GM12878 (cell line): ENCODE data around the gene H2BK1. TPM values are rescaled to one million over a fixed set of nuclear protein-coding genes. Genes with fewer than 3 reads are reported as not detected.

Experiments
- ATAC-seq: fragments of 200-7000 bp; cut with Tn5 transposase; 3 replicates; pipeline ENCODE4 v1.9.1; 2020; ENCODE audit warnings: mild to moderate bottlenecking, moderate library complexity
- BruUV-seq: library from RNA; stranded (reverse); fragments of 400-500 nt; replicated peaks from 2 replicates; lab custom pipeline; 2021; lab: Mats Ljungman, UMichigan
- CTCF ChIA-PET: fragments of 300-600 bp; sonication (Branson Sonifier 250); formaldehyde crosslinking; extraction: SDS; loops from one replicate; lab custom pipeline; 2021; ENCODE audit warnings: inconsistent platforms; lab: Yijun Ruan, JAX
- POLR2A ChIA-PET: fragments of 350-600 bp; formaldehyde crosslinking; extraction: SDS; loops from one replicate; lab custom pipeline; 2021; ENCODE audit warnings: inconsistent platforms; lab: Charles Lee
- RAD21 ChIA-PET: fragments of 300-600 bp; sonication (Branson Sonifier 250); formaldehyde crosslinking; loops from one replicate; lab custom pipeline; 2023; ENCODE audit warnings: antibody characterized with exemption; ENCODE audit not compliant: unreplicated experiment; lab: Charles Lee
- SMC1A ChIA-PET: fragments of 300-600 bp; sonication (Branson Sonifier 250); formaldehyde crosslinking; loops from one replicate; lab custom pipeline; 2023; ENCODE audit not compliant: unreplicated experiment, uncharacterized antibody; lab: Charles Lee
- DNase-seq: peaks from one replicate; pipeline ENCODE4 v3.0.0-alpha.2; 2011; ENCODE audit warnings: low read depth, low spot score
- FAIRE-seq: peaks from 3 replicates; lab custom pipeline; 2011; peaks lifted over from hg19 to GRCh38; lab: Jason Lieb, UNC
- H2AFZ ChIP-seq: 2 replicates; pipeline ENCODE4 v1.6.0; 2011; ENCODE audit warnings: low read depth, low read length, control low read depth; ENCODE audit not compliant: control insufficient read depth
- H3K27ac ChIP-seq: 2 replicates; pipeline ENCODE4 v1.5.1; 2011; ENCODE audit warnings: control low read depth; ENCODE audit not compliant: control insufficient read depth, insufficient read depth
- H3K27me3 ChIP-seq, 2 experiments: replicated peaks in 1 of 2; 2 replicates each; pipeline versions ENCODE4 v1.6.0 to v1.6.1; 2011; ENCODE audit warnings: low read length in 1 of 2; ENCODE audit not compliant: control insufficient read depth in 2 of 2, insufficient read depth in 2 of 2
- H3K36me3 ChIP-seq, 2 experiments: 2 replicates each; pipeline ENCODE4 v1.5.1; 2011; ENCODE audit warnings: low read length in 1 of 2; ENCODE audit not compliant: control insufficient read depth in 2 of 2, insufficient read depth in 2 of 2
- H3K4me1 ChIP-seq: 2 replicates; pipeline ENCODE4 v1.6.1; 2011; ENCODE audit warnings: mild to moderate bottlenecking, low read length, moderate library complexity, mixed read lengths; ENCODE audit not compliant: control insufficient read depth, insufficient read depth
- H3K4me2 ChIP-seq: 2 replicates; pipeline ENCODE4 v1.6.0; 2011; ENCODE audit warnings: control low read depth; ENCODE audit not compliant: control insufficient read depth, insufficient read depth
- H3K4me3 ChIP-seq: fragments of 200-600 bp; sonication (generic); 2 replicates; pipeline ENCODE4 v1.5.1; 2016
- H3K79me2 ChIP-seq: 2 replicates; pipeline ENCODE4 v1.6.0; 2011; ENCODE audit warnings: low read length; ENCODE audit not compliant: control insufficient read depth, insufficient read depth
- H3K9ac ChIP-seq: 2 replicates; pipeline ENCODE4 v1.8.0; 2011; ENCODE audit warnings: low read length, control low read depth, mixed read lengths; ENCODE audit not compliant: control insufficient read depth, insufficient read depth
- H3K9me3 ChIP-seq: replicated peaks from 3 replicates; pipeline ENCODE4 v1.5.1; 2011; ENCODE audit warnings: mild to moderate bottlenecking, low read length; ENCODE audit not compliant: control insufficient read depth, insufficient read depth
- H4K20me1 ChIP-seq: 2 replicates; pipeline ENCODE4 v1.6.0; 2011; ENCODE audit not compliant: control insufficient read depth, insufficient read depth
- BHLHE40 ChIP-seq, 2 experiments: fragments of 450-650 bp in 1 of 2; IDR thresholded peaks; 2 replicates each; pipeline ENCODE4 v1.6.1; 2011 to 2017; ENCODE audit warnings: low read depth in 2 of 2, borderline replicate concordance in 1 of 2, improper control_type of control experiment in 1 of 2, low read length in 1 of 2, mild to moderate bottlenecking in 1 of 2
- CEBPB ChIP-seq, 2 experiments: fragments of 150-350 bp in 1 of 2; IDR thresholded peaks; 2 replicates each; pipeline ENCODE4 v1.6.1; 2012 to 2014; ENCODE audit warnings: low read depth in 2 of 2, low read length in 2 of 2, borderline replicate concordance in 1 of 2, inconsistent platforms in 1 of 2
- CHD4 ChIP-seq: fragments of 200-600 bp; sonication (generic); IDR thresholded peaks from 2 replicates; pipeline ENCODE4 v1.6.1; 2016; ENCODE audit warnings: mild to moderate bottlenecking
- CREB1 ChIP-seq: IDR thresholded peaks from 2 replicates; pipeline ENCODE4 v1.6.1; 2012; ENCODE audit warnings: low read depth, mild to moderate bottlenecking, inconsistent platforms
- E2F8 ChIP-seq: fragments of 450-650 bp; IDR thresholded peaks from 2 replicates; pipeline ENCODE4 v1.6.1; 2018; ENCODE audit warnings: mild to moderate bottlenecking, low read depth, moderate library complexity; ENCODE audit not compliant: partially characterized antibody
- GABPA ChIP-seq: IDR thresholded peaks from 2 replicates; pipeline ENCODE4 v1.6.1; 2014; ENCODE audit warnings: antibody characterized with exemption, low read depth, mild to moderate bottlenecking, inconsistent platforms
- IKZF1 ChIP-seq: fragments of 450-650 bp; conservative IDR thresholded peaks from 2 replicates; pipeline ENCODE4 v1.6.1; 2017; ENCODE audit warnings: antibody characterized with exemption, mild to moderate bottlenecking
- IKZF2 ChIP-seq, 2 experiments: fragments of 450-650 bp; IDR thresholded peaks; 2 replicates each; pipeline ENCODE4 v1.6.1; 2017; ENCODE audit warnings: mild to moderate bottlenecking in 2 of 2, moderate library complexity in 2 of 2
- IRF5 ChIP-seq: fragments of 450-650 bp; IDR thresholded peaks from 2 replicates; pipeline ENCODE4 v1.6.1; 2017; ENCODE audit warnings: borderline replicate concordance
- JUND ChIP-seq: IDR thresholded peaks from 2 replicates; pipeline ENCODE4 v1.6.1; 2012; ENCODE audit warnings: low read depth, mild to moderate bottlenecking, low read length, improper control_type of control experiment, moderate library complexity
- POLR2AphosphoS5 ChIP-seq: IDR thresholded peaks from 2 replicates; pipeline ENCODE4 v1.6.1; 2011; ENCODE audit warnings: mild to moderate bottlenecking, low read length, inconsistent platforms
- RUNX3 ChIP-seq: IDR thresholded peaks from 2 replicates; pipeline ENCODE4 v1.6.1; 2012; ENCODE audit warnings: low read length, inconsistent platforms
- SIX5 ChIP-seq: IDR thresholded peaks from 2 replicates; pipeline ENCODE4 v1.6.1; 2011; ENCODE audit warnings: mild to moderate bottlenecking, low read depth, low read length, moderate library complexity; ENCODE audit not compliant: severe bottlenecking
- SMAD1 ChIP-seq: fragments of 450-650 bp; IDR thresholded peaks from 2 replicates; pipeline ENCODE4 v1.6.1; 2018; ENCODE audit warnings: mild to moderate bottlenecking, low read depth; ENCODE audit not compliant: partially characterized antibody
- SREBF1 ChIP-seq: IDR thresholded peaks from 2 replicates; pipeline ENCODE4 v1.6.1; 2012; ENCODE audit warnings: mild to moderate bottlenecking, low read length
- SRF ChIP-seq, 2 experiments: IDR thresholded peaks; 2 replicates each; pipeline ENCODE4 v1.6.1; 2011; ENCODE audit warnings: low read depth in 2 of 2, low read length in 2 of 2, mild to moderate bottlenecking in 1 of 2, moderate library complexity in 1 of 2
- WRNIP1 ChIP-seq: IDR thresholded peaks from 2 replicates; pipeline ENCODE4 v1.6.1; 2011; ENCODE audit warnings: low read depth, low read length, improper control_type of control experiment, borderline replicate concordance
- ZNF207 ChIP-seq: fragments of 450-650 bp; IDR thresholded peaks from 2 replicates; pipeline ENCODE4 v1.6.1; 2014; ENCODE audit warnings: antibody characterized with exemption, mild to moderate bottlenecking, borderline replicate concordance
- whole genome bisulfite sequencing: methylation state at CpG from one replicate; pipeline ENCODE4 v1.1.6; 2016; ENCODE audit warnings: low lambda C conversion rate; ENCODE audit not compliant: insufficient replicate concordance, insufficient coverage; ENCODE audit errors: missing lambda C conversion rate; 5-methylcytosine and 5-hydroxymethylcytosine counted together
- in situ Hi-C: fragments of 300-500 bp; cut with MboI; formaldehyde crosslinking; loops from 9 replicates; pipeline ENCODE4 v1.14.3; 2018; ENCODE audit warnings: mixed read lengths
- intact Hi-C: fragments of 100-400 bp; cut with micrococcal nuclease; formaldehyde crosslinking; loops from one replicate; pipeline ENCODE4 v1.14.2; 2022; ENCODE audit not compliant: unreplicated experiment
- polyA plus RNA-seq, 11 experiments: library from polyadenylated mRNA; depleted of rRNA in 4 of 11; unstranded in 6 of 11; stranded (reverse) in 5 of 11; fragments of >200 nt; fragmentation: Nextera tagmentation in 4 of 11; fragmentation: Illumina TruSeq in 1 of 11; extraction: Ambion mirVana in 4 of 11; extraction: Trizol in 1 of 11; gene quantifications; 1 replicate in 1 of 11; 2 replicates in 10 of 11; pipeline versions ENCODE4 v1.2.1 to v1.2.3, GENCODE V29; 2011 to 2016; ENCODE audit warnings: inconsistent platforms in 2 of 11, missing spikeins in 2 of 11, low read depth in 1 of 11
- total RNA-seq, 4 experiments: library from RNA; depleted of rRNA in 3 of 4; stranded (reverse); fragments of >200 nt in 3 of 4; fragmentation: Illumina TruSeq in 1 of 4; extraction: Trizol in 1 of 4; gene quantifications; 2 replicates each; pipeline versions ENCODE4 v1.2.1 to v1.2.3, GENCODE V29; 2013 to 2021

The H2BK1 gene
- total and polyA plus RNA-seq, 10 of the 15 experiments (the other 5 are each of a cell fraction or from before 2014, with no cell fraction given), result 0.54 TPM; not detected in 9

DNA sequence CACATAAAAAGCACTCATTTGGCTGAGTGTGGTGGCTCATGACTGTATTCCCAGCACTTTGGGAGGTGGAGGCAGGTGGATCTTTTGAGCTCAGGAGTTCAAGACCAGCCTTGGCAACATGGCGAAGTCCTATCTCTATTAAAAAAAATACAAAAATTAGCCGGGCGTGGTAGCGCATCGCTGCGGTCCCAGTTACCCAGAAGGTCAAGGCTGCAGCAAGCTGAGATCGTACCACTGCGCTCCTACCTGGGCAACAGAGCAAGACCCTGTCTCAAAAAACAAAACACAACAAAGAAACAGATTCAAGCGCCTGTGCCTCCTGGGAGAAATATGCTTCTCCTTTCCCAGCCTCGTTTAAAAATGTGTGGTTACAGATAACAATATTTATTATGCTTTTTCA, 19.0 kb upstream of the H2BK1 start:
- 77% methylated on average over 10 of the region's 10 CpGs for WGBS
- DNase-seq (no peak), FAIRE-seq (no peak)
- intact Hi-C loops, result loop anchor here (5.0 kb wide), 1 partner anchor 113 kb away; the partner anchor contains the start of gene NUB1
- Histone ChIP-seq H3K9me3 (no peaks in the 10 kb centered on the region), H3K27ac (no peak overlapping the region), H4K20me1 (no peaks in the 10 kb centered on the region), H3K79me2 (peaks cover 39% of the 10 kb centered on the region), H3K36me3 (peaks cover 0 to 7% of the 10 kb centered on the region in 2 experiments; a peak in 2 of 4 replicates)
- POLR2A ChIA-PET, result no interaction called here
- SMC1A ChIA-PET, result no interaction called here
- RAD21 ChIA-PET, result no interaction called here
- TF ChIP-seq SIX5 (no peak), WRNIP1 (no peak), BHLHE40 (IDR thresholded peaks at IDR 0.05; ENCODE audit: borderline replicate concordance in 1 of 2, low read depth in 2 of 2, low read length in 1 of 2) (no peak), CREB1 (no peak), SRF (IDR thresholded peaks at IDR 0.05; ENCODE audit: low read depth in 2 of 2, low read length in 2 of 2) (no peak), RUNX3 (no peak), CEBPB (IDR thresholded peaks at IDR 0.05; ENCODE audit: borderline replicate concordance in 1 of 2, low read depth in 2 of 2, low read length in 2 of 2) (no peak), POLR2AphosphoS5 (no peak), SMAD1 (no peak), GABPA (no peak), CHD4 (no peak), SREBF1 (no peak), IRF5 (no peak), E2F8 (no peak), IKZF2 (IDR thresholded peaks at IDR 0.05) (no peak), IKZF1 (no peak), ZNF207 (no peak), JUND (no peak)
- TF ChIP-seq, all 136 proteins: peak for 0
- H3K4me2 ChIP-seq, result no peak overlapping the region
- no peak overlapping the region for H2AFZ ChIP-seq
- no TSS peak for BruUV-seq
- CTCF ChIA-PET, result interaction anchor here (0.7 to 5.1 kb wide), 2 partner anchors 8 to 14 kb away, joined by 5 to 56 read pairs; no protein-coding TSS in a partner anchor
- no peak overlapping the region for H3K9ac ChIP-seq
- no peaks in the 10 kb centered on the region for H3K27me3 ChIP-seq
- H3K4me1 ChIP-seq, result peaks cover 5% of the 10 kb centered on the region; the same call in 1 of the 2 replicates
- in situ Hi-C loops, result no loop called here
- no peak for ATAC-seq
- no peak overlapping the region for H3K4me3 ChIP-seq
